WTC11 (cell line): ENCODE measurements around the gene LETM1. TPM values are rescaled to one million over a fixed set of nuclear protein-coding genes. Genes with fewer than 3 reads are reported as not detected.

ENCODE experiments used
- ATAC-seq: fragments of 200-7000 bp; cut with Tn5 transposase; 2 replicates; pipeline ENCODE4 v1.10.0; 2021; ENCODE audit warnings: mild to moderate bottlenecking, moderate library complexity
- CTCF ChIA-PET: fragments of 300-600 bp; sonication (Branson Sonifier 250); formaldehyde crosslinking; loops from one replicate; lab custom pipeline; 2021; ENCODE audit warnings: antibody characterized with exemption; lab: Charles Lee
- POLR2A ChIA-PET: fragments of 350-600 bp; sonication (Branson Sonifier 250); formaldehyde crosslinking; loops from one replicate; lab custom pipeline; 2021; ENCODE audit warnings: antibody characterized with exemption; lab: Charles Lee
- DNase-seq: peaks from one replicate; pipeline ENCODE4 v3.0.0; 2021; ENCODE audit warnings: low spot score
- H3K27ac Mint-ChIP-seq: 2 replicates; pipeline ENCODE4 v1.8.0; 2021; ENCODE audit warnings: mixed read lengths
- H3K27me3 Mint-ChIP-seq: 2 replicates; pipeline ENCODE4 v1.8.0; 2021; ENCODE audit warnings: low read depth, mild to moderate bottlenecking, moderate library complexity, mixed read lengths
- H3K36me3 Mint-ChIP-seq: 2 replicates; pipeline ENCODE4 v1.8.0; 2021; ENCODE audit warnings: mixed read lengths
- H3K4me1 Mint-ChIP-seq: 2 replicates; pipeline ENCODE4 v1.8.0; 2022; ENCODE audit warnings: mixed read lengths
- H3K4me3 Mint-ChIP-seq: 2 replicates; pipeline ENCODE4 v1.8.0; 2021; ENCODE audit warnings: mild to moderate bottlenecking, moderate library complexity, mixed read lengths
- H3K9me3 Mint-ChIP-seq: 2 replicates; pipeline ENCODE4 v1.8.0; 2021; ENCODE audit warnings: mixed read lengths
- ATF1 ChIP-seq: sonication (generic); formaldehyde crosslinking; IDR thresholded peaks from 2 replicates; pipeline ENCODE4 v1.8.1; 2023; ENCODE audit warnings: mild to moderate bottlenecking, moderate library complexity, missing genetic modification reagents
- CDX4 ChIP-seq: fragments of 250-450 bp; sonication (Bioruptor Pico); IDR thresholded peaks from 2 replicates; pipeline ENCODE4 v1.9.0; 2021; ENCODE audit warnings: moderate library complexity, mild to moderate bottlenecking, inconsistent platforms, borderline replicate concordance
- CTCF ChIP-seq: fragments of 200-600 bp; IDR thresholded peaks from 2 replicates; pipeline ENCODE4 v1.8.0; 2022; ENCODE audit warnings: antibody characterized with exemption
- E2F1 ChIP-seq: sonication (generic); formaldehyde crosslinking; IDR thresholded peaks from 2 replicates; pipeline ENCODE4 v1.8.0; 2022; ENCODE audit warnings: mild to moderate bottlenecking, missing genetic modification reagents
- E2F4 ChIP-seq: sonication (generic); formaldehyde crosslinking; IDR thresholded peaks from 2 replicates; pipeline ENCODE4 v1.8.1; 2022; ENCODE audit warnings: low read depth, mild to moderate bottlenecking, moderate library complexity, missing genetic modification reagents, borderline replicate concordance
- E2F5 ChIP-seq: sonication (generic); formaldehyde crosslinking; IDR thresholded peaks from 2 replicates; pipeline ENCODE4 v1.8.1; 2022; ENCODE audit warnings: mild to moderate bottlenecking, moderate library complexity, missing genetic modification reagents
- FOXK1 ChIP-seq: sonication (generic); formaldehyde crosslinking; IDR thresholded peaks from 2 replicates; pipeline ENCODE4 v1.8.0; 2022; ENCODE audit warnings: mild to moderate bottlenecking, moderate library complexity, missing genetic modification reagents
- FOXP1 ChIP-seq: sonication (generic); formaldehyde crosslinking; IDR thresholded peaks from 2 replicates; pipeline ENCODE4 v1.8.0; 2022; ENCODE audit warnings: missing genetic modification reagents, mild to moderate bottlenecking, moderate library complexity, borderline replicate concordance
- NFATC4 ChIP-seq: fragments of 250-450 bp; sonication (Bioruptor Pico); IDR thresholded peaks from 2 replicates; pipeline ENCODE4 v1.9.0; 2021; ENCODE audit warnings: mild to moderate bottlenecking
- RELA ChIP-seq: sonication (generic); formaldehyde crosslinking; IDR thresholded peaks from 2 replicates; pipeline ENCODE4 v1.8.1; 2022; ENCODE audit warnings: missing genetic modification reagents, mild to moderate bottlenecking, borderline replicate concordance
- SP1 ChIP-seq: sonication (generic); formaldehyde crosslinking; conservative IDR thresholded peaks from 2 replicates; pipeline ENCODE4 v1.8.1; 2022; ENCODE audit warnings: missing genetic modification reagents
- ZBTB43 ChIP-seq: sonication (generic); formaldehyde crosslinking; IDR thresholded peaks from 2 replicates; pipeline ENCODE4 v1.8.1; 2023; ENCODE audit warnings: mild to moderate bottlenecking, missing genetic modification reagents
- ZNF232 ChIP-seq: sonication (generic); formaldehyde crosslinking; IDR thresholded peaks from 2 replicates; pipeline ENCODE4 v1.8.0; 2022; ENCODE audit warnings: mild to moderate bottlenecking, missing genetic modification reagents
- ZNF263 ChIP-seq: sonication (generic); formaldehyde crosslinking; IDR thresholded peaks from 2 replicates; pipeline ENCODE4 v1.8.1; 2022; ENCODE audit warnings: low read depth, mild to moderate bottlenecking, moderate library complexity, missing genetic modification reagents
- total RNA-seq: library from RNA; stranded (reverse); gene quantifications from 3 replicates; pipeline ENCODE4 v1.2.3, GENCODE V29; 2021
- TF ChIP-seq, protein P1 (sequence below): sonication (generic); formaldehyde crosslinking; conservative IDR thresholded peaks from 2 replicates; pipeline ENCODE4 v1.8.1; 2022; ENCODE audit warnings: mild to moderate bottlenecking, missing genetic modification reagents
- TF ChIP-seq, protein P2 (sequence below): fragments of 250-450 bp; sonication (Bioruptor Pico); IDR thresholded peaks from 2 replicates; pipeline ENCODE4 v1.8.0; 2021; ENCODE audit warnings: mild to moderate bottlenecking
- TF ChIP-seq, protein P3 (sequence below): sonication (generic); formaldehyde crosslinking; IDR thresholded peaks from 2 replicates; pipeline ENCODE4 v1.8.1; 2022; ENCODE audit warnings: mild to moderate bottlenecking, missing genetic modification reagents, moderate library complexity, borderline replicate concordance
- TF ChIP-seq, protein P4 (sequence below): sonication (generic); formaldehyde crosslinking; IDR thresholded peaks from 2 replicates; pipeline ENCODE4 v1.8.0; 2022; ENCODE audit warnings: mild to moderate bottlenecking, missing genetic modification reagents

LETM1 gene
- total RNA-seq, 1 experiment from 2014 or later, result 66.7 TPM

DNA sequence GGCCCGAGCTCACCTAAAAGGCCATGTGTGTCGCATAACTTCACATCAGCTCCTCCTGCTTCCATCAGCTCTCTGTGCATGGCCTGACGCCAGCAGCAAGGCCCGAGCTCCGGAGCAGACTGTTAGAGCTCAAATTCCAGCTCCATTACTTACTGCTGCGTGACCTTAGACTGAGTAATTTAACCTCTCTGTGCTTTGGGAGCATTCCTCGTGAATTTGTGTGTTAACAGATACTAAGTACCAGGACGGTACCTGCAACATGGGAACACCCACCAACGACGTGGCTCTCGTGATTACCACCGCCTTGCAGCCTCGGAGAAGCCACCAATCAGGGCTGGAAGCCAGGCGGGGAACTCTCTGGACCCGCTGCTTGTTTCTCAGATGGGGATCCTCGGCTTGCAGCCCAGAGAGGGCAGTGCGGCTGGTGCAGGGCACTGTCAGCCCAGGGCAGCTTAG, 12.9 kb downstream of the LETM1 start:
- H3K36me3 Mint-ChIP-seq, result peaks cover 35% of the 10 kb centered on the region
- ATAC-seq (no peak), DNase-seq (no peak)
- no peaks in the 10 kb centered on the region for H3K27me3 Mint-ChIP-seq
- H3K9me3 Mint-ChIP-seq, result no peaks in the 10 kb centered on the region
- CTCF ChIA-PET, result interaction anchor here (1.6 to 2.8 kb wide), 2 partner anchors 27 to 94 kb away, joined by 3 to 14 read pairs; no protein-coding TSS in a partner anchor
- no peaks in the 10 kb centered on the region for H3K4me1 Mint-ChIP-seq
- TF ChIP-seq ATF1 (no peak), SP1 (CRISPR knock-in tag) (no peak), ZBTB43 (CRISPR knock-in tag) (no peak), FOXP1 (CRISPR knock-in tag) (no peak), ZNF232 (CRISPR knock-in tag) (no peak), CDX4 (no peak), RELA (no peak), E2F1 (no peak), E2F5 (CRISPR knock-in tag) (no peak), E2F4 (CRISPR knock-in tag) (no peak), CTCF (no peak), FOXK1 (CRISPR knock-in tag) (no peak), ZNF263 (CRISPR knock-in tag) (no peak), NFATC4 (no peak)
- TF ChIP-seq, protein P1, sequence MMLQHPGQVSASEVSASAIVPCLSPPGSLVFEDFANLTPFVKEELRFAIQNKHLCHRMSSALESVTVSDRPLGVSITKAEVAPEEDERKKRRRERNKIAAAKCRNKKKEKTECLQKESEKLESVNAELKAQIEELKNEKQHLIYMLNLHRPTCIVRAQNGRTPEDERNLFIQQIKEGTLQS (CRISPR knock-in tag), result no peak
- TF ChIP-seq, protein P2, sequence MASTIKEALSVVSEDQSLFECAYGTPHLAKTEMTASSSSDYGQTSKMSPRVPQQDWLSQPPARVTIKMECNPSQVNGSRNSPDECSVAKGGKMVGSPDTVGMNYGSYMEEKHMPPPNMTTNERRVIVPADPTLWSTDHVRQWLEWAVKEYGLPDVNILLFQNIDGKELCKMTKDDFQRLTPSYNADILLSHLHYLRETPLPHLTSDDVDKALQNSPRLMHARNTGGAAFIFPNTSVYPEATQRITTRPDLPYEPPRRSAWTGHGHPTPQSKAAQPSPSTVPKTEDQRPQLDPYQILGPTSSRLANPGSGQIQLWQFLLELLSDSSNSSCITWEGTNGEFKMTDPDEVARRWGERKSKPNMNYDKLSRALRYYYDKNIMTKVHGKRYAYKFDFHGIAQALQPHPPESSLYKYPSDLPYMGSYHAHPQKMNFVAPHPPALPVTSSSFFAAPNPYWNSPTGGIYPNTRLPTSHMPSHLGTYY (CRISPR knock-in tag), result no peak
- TF ChIP-seq, protein P3, sequence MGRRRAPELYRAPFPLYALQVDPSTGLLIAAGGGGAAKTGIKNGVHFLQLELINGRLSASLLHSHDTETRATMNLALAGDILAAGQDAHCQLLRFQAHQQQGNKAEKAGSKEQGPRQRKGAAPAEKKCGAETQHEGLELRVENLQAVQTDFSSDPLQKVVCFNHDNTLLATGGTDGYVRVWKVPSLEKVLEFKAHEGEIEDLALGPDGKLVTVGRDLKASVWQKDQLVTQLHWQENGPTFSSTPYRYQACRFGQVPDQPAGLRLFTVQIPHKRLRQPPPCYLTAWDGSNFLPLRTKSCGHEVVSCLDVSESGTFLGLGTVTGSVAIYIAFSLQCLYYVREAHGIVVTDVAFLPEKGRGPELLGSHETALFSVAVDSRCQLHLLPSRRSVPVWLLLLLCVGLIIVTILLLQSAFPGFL (CRISPR knock-in tag), result no peak
- TF ChIP-seq, protein P4, sequence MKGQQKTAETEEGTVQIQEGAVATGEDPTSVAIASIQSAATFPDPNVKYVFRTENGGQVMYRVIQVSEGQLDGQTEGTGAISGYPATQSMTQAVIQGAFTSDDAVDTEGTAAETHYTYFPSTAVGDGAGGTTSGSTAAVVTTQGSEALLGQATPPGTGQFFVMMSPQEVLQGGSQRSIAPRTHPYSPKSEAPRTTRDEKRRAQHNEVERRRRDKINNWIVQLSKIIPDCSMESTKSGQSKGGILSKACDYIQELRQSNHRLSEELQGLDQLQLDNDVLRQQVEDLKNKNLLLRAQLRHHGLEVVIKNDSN (CRISPR knock-in tag), result no peak
- TF ChIP-seq, all 79 proteins: peak for 0
- Mint-ChIP-seq H3K4me3 (no peak overlapping the region), H3K27ac (no peak overlapping the region)
- POLR2A ChIA-PET, result no interaction called here
